ENCODE data around the gene OR5H2. TPM values are rescaled to one million over a fixed set of nuclear protein-coding genes. Genes with fewer than 3 reads are reported as not detected.
"Not testable (repeated sequence)": the region's sequence is repeated elsewhere in the genome, so short reads cannot be mapped to it uniquely, and the experiment has no call there.

OR5H2 gene
- total and polyA plus RNA-seq, 8 donors: not detected

DNA sequence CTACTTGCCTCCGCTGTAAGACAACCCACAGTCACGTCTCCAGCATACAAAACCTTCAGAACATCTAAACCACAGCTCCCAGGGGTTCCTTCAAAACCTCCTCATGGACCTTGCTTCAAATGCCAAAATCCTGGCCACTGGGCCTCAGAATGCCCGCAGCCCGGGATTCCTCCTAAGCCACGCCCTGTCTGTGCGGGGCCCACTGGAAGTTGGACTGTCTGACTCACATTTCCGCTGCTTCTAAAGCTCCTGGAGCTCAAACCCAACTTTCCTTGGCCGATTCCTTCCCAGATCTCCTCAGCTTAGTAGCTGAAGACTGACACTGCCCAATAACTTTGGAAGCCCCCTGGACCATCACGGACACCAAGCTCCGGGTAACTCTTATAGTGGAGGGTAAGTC, 36.2 kb upstream of the OR5H2 start:
- intact Hi-C loops (cut with DNase I): no loop called here
- Histone ChIP-seq H3K27ac (no peak overlapping the region), H3K9me3 (no peaks in the 10 kb centered on the region), H3K4me3 (no peak overlapping the region), H3K4me1 (no peaks in the 10 kb centered on the region), H3K36me3 (no peaks in the 10 kb centered on the region), H3K27me3 (no peaks in the 10 kb centered on the region)
- ATAC-seq: no peak
- TF ChIP-seq, protein P1, sequence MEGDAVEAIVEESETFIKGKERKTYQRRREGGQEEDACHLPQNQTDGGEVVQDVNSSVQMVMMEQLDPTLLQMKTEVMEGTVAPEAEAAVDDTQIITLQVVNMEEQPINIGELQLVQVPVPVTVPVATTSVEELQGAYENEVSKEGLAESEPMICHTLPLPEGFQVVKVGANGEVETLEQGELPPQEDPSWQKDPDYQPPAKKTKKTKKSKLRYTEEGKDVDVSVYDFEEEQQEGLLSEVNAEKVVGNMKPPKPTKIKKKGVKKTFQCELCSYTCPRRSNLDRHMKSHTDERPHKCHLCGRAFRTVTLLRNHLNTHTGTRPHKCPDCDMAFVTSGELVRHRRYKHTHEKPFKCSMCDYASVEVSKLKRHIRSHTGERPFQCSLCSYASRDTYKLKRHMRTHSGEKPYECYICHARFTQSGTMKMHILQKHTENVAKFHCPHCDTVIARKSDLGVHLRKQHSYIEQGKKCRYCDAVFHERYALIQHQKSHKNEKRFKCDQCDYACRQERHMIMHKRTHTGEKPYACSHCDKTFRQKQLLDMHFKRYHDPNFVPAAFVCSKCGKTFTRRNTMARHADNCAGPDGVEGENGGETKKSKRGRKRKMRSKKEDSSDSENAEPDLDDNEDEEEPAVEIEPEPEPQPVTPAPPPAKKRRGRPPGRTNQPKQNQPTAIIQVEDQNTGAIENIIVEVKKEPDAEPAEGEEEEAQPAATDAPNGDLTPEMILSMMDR (IDR thresholded peaks at IDR 0.05): no peak
- no peak for DNase-seq
- FAIRE-seq: no peak
- 72 to 80% methylated on average over 10 of the region's 10 CpGs for WGBS, 2 donors

DNA sequence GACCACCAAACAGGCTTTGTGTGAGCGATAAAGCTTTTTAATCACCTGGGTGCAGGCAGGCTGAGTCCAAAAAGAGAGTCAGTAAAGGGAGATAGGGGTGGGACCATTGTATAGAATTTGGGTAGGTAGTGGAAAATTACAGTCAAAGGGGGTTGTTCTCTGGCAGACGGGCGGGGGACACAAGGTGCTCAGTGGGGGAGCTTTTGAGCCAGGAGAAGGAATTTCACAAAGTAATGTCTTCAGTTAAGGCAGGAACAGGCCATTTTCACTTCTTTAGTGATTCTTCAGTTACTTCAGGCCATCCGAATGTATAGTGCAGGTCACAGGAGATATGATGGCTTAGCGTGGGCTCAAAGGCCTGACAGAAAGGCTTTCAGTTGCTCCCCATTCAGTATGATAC, 26.3 kb upstream of the OR5H2 start:
- H3K9me3 ChIP-seq; H3K4me1 ChIP-seq; H3K27me3 ChIP-seq; FAIRE-seq; H3K4me3 ChIP-seq; ATAC-seq; H3K27ac ChIP-seq; intact Hi-C loops (cut with DNase I); H3K36me3 ChIP-seq; DNase-seq: not testable (repeated sequence)
- 45 to 53% methylated on average over 5 of the region's 5 CpGs for WGBS, 2 donors

DNA sequence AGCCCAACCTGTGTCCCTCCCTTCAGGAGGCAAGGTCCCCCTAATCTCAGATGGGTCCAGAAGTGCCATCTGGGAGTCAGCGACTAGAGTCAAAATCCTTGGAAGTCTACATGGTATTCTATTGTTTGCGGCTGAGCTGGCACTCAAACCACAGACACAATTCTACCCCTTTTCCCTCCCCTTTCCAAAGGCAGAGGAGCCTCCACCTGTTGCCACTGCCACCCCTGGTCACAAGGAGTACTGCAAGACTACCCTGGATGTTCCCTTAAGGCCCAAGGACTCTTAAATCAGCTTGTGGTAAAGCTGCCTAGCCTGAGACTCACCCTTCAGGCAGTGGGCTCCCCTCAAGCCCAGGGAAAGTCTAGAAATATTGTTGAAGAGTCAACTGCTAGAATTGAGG, 22.6 kb upstream of the OR5H2 start:
- 43 to 71% methylated on average over 2 of the region's 2 CpGs for WGBS, 2 donors
- TF ChIP-seq, protein P1 (IDR thresholded peaks at IDR 0.05): no peak
- DNase-seq (no peak), FAIRE-seq (no peak), ATAC-seq (no peak)
- H3K4me1 ChIP-seq: no peaks in the 10 kb centered on the region
- H3K36me3 ChIP-seq: no peaks in the 10 kb centered on the region
- H3K9me3 ChIP-seq: no peaks in the 10 kb centered on the region
- H3K27ac ChIP-seq: no peak overlapping the region
- H3K4me3 ChIP-seq: no peak overlapping the region
- intact Hi-C loops (cut with DNase I): no loop called here
- H3K27me3 ChIP-seq: no peaks in the 10 kb centered on the region

DNA sequence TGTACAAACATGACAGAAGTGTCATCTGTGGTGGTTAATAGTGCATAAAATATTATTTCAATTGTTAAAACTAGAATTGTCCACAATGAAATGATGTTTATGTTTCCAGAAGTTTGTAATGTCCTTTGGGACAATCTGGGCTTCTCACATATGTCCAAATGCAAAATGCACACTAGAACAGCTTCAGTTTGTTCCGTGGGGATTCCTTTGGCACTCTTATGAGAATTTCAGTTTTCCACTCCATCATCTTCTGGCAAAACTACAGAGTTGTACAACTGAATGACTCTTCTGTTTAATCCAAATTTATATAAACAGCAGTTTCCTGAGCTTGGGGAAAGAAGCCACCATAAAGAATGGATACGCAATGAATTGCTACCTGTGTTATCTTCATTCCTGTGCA, 20.3 kb upstream of the OR5H2 start:
- WGBS, 2 donors: 54 to 64% methylated on average over 2 of the region's 2 CpGs
- Histone ChIP-seq H3K27me3 (no peaks in the 10 kb centered on the region), H3K4me1 (no peaks in the 10 kb centered on the region), H3K36me3 (no peaks in the 10 kb centered on the region), H3K27ac (no peak overlapping the region), H3K4me3 (no peak overlapping the region), H3K9me3 (no peaks in the 10 kb centered on the region)
- TF ChIP-seq, protein P1 (IDR thresholded peaks at IDR 0.05): no peak
- no peak for ATAC-seq
- no peak for FAIRE-seq
- intact Hi-C loops (cut with DNase I): no loop called here
- no peak for DNase-seq

DNA sequence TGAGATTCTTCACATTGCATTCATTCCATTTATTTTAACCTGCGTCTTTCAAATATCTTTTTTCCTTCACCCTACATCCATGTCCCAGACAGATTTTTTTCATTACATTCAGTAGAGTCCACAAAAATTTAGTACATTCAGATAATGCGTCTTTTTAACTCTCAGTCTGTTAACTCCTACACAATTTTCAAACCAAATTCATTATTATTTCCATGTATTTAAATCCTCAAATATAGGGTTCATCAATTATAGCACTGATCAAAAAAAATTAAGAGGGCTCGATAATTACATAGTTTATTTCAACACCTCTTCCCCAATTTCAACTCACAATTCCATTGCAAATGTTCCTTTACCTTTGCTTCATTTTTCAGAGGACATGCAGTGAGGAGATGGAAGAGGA, 18.4 kb upstream of the OR5H2 start, which contains the start of gene OR5H6:
OR5H6 (plus strand) TSS at position 301 of the 400 bp plus-strand sequence; CDS start at position 390, 89 bp downstream.
- no peaks in the 10 kb centered on the region for H3K36me3 ChIP-seq
- H3K4me3 ChIP-seq: no peak within 1 kb of the TSS
- DNase-seq (no peak), FAIRE-seq (no peak), ATAC-seq (no peak)
- intact Hi-C loops (cut with DNase I): no loop called here
- 48 to 57% methylated on average over 3 of the region's 3 CpGs for WGBS, 2 donors
- H3K4me1 ChIP-seq: no peaks in the 10 kb centered on the region
- H3K27me3 ChIP-seq: no peaks in the 10 kb centered on the region
- no peak within 1 kb of the TSS for H3K27ac ChIP-seq
- H3K9me3 ChIP-seq: no peaks in the 10 kb centered on the region
- TF ChIP-seq, protein P1 (IDR thresholded peaks at IDR 0.05): no peak

All from pancreas (tissue), 10 donors.